CD4-positive, alpha-beta T cell treated with Interleukin-17A for 1 hour (primary cell): ENCODE results near the gene ZP2.
"Not testable (repeated sequence)": the region's sequence is repeated elsewhere in the genome, so short reads cannot be mapped to it uniquely, and the experiment has no call there.

ENCODE experiments used
- DNase-seq: peaks from one replicate; pipeline ENCODE4 v3.0.0-alpha.2; 2020

Gene ZP2

DNA sequence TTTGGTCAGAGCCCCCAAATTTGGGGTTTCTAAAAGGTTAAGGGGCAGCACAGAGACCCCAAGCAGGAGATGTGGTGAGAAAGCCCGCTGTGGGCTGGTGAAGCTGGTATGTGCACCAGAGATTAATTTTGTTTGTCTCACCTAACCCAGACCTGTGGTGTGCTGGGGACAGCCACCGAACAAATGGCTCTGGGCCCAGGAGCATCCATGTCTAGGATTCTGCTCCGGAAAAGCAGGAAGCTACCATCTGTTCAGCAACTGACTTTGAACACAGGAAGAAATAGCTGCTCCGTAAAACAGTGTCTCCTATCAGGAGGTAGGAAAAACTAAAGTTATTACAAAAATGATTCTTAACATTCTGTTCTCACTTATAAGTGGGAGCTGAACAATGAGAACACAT lies 2.7 kb upstream of the ZP2 start:
- DNase-seq, result no peak

DNA sequence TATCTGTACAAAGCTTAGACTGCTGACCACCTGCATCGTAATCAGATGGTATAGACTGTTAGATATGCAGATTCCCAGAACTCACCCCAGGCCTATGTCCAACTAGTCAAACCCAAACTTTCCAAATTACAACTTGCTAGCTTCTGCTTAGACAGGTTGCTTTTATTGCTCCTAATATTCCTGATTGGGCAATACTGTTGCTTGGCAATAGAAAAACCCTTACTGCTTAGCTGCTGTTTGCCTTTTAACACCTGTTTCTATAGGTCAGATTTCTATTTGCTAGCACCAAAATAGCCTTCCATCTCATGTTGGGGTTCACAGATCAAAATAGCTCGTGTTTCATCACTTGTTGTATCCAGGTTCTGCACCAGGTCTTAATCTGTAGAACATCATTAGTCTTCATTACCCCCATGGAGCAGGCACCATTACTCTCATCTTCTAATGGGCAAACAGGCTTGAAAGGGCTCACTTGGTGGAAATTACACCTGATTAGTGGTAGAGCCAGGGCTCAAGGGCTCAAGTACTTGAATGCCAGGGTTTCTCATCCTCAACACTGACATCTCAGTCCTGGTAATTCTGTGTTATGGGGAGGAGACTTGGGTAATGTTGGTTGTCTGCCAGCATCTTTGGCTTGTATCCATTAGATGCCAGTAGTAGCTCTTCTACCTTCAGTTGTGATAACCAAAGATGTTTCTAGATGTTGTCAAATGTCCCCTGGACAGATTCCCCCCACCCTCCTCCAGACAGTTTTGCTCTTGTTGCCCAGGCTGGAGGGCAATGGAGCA lies 2.7 kb downstream of the ZP2 start:
- DNase-seq, result no peak

DNA sequence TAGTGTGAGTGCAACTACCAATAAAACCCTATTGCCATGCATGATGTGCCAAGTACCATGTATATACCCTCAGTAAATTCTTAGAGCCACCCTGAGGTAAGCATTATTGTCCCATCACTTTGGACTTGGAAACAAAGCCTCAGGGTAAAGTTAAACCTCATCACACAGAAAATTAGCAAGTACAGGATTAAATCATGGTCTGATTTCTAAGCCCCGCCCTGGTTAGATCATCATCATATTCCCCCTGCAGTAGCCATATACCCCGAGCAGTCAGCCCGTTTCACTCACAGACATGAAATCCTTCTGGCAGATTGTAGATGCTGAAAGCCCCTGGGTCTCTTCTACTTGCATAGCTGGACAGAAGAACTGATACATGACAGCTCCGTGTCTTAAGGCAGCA lies 4.8 kb downstream of the ZP2 start:
- DNase-seq, result no peak

DNA sequence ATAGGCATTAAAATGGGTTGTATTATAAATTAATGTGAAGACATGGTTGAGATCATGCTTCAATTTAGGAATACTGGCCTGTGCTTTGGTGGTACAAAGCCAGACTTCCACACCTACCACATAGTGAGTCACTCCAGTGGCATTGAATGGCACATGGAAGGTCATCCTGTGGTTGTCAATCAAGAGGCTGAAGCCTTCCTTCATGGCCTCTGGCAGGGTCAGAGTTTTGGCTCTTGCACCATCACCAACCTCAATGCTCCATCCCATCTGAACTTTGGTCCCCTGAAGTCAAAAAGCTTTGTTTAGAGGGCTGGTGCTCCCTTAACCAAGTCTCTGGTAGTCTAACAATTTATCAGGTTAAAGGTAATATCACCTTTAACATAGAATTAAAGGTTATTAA lies 6.1 kb downstream of the ZP2 start:
- DNase-seq, result no peak

DNA sequence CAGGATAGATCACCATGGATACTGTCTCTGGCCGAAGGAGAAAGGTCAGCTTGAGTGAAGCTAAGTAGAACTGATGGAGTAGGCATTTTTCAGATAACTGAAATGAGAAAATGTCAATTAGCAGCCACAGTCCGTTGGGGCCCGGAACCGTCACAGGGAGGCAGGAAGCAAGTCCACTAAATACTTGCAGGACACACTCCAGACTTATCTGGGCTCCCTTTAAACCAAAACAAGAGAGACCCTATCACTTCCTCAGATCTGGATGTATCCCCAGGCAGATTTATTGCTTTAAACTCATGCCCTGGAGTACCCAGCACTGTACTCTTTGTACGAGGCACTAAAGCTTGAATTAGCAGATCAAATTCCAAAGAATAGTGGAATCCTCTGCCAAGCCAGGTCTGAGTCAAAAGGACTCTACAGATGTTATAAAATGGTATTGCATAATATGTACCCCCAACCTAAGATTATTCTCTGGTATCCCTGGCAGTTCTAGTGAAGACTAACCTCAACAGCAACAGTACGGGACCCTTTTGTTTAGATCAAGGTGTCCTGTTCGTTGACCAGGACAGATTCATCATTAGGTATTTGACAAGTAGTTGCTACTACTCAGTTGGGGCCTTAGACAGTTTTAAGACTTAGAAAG lies 8.1 kb downstream of the ZP2 start:
- DNase-seq, result no peak

DNA sequence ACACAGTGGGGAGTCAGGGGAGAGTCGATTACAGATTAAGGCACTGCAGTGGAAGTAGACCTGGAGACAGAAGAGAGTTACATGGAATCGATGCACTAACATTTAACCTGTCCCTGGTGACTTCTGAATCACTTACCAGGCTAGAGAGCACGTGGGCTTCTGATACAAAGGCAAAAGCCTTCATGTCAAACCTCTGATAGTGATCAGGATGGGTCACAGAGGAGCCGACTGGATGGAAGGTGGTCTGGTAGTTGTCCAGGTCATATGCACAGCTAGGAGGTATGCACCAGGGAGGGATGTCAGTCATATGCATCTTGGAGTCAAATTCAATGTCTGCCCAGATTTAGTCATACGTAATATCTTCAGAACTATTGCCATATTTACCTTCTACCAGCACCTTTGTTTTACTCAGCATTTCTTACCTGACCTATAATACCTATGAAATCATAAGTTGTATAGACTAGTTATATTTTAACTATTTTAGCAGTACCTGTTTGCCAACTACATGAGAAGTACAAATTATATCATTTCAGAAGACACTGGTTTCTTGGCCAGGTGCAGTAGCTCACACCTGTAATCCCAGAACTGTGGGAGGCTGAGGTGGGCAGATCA lies 11.7 kb downstream of the ZP2 start:
- no peak for DNase-seq

DNA sequence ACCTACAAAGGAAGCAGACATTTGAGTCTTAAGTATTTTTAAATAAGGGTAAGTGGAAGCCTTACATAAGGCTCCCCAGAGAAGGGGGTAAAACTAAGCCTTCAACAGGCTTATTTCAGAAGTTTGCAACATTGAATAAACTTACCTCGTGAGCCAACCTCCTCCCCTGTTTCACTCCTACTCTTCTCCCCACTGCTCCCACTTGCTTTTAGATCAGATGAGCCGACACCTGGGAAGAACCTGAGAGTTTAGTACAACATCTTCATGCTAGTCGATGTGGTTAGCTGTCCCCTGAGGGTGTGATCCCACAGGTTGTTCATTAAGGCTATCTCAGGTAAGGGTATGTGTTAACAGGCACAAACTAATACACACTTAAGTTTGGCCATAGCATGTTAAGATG lies 13.8 kb downstream of the ZP2 start:
- DNase-seq, result no peak

DNA sequence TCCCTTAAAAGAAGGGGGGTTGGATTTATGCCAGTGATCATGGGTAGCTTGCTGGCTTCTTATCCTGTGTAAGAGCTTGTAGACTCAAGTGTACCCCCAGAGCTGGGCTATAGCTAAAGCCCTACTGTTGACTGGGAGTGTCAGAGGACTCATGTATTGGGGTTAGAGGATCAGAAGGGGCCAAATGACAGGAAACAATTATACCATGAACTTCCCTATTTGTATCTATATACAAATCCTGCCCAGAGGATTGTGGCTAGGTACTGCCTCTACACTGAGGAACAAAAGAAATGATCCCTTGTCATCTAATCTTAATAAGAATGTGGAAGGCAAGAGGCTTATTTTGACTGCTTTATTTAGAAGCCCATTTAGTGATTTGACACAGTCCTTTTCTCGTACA lies 14.3 kb downstream of the ZP2 start:
- DNase-seq, result no peak

DNA sequence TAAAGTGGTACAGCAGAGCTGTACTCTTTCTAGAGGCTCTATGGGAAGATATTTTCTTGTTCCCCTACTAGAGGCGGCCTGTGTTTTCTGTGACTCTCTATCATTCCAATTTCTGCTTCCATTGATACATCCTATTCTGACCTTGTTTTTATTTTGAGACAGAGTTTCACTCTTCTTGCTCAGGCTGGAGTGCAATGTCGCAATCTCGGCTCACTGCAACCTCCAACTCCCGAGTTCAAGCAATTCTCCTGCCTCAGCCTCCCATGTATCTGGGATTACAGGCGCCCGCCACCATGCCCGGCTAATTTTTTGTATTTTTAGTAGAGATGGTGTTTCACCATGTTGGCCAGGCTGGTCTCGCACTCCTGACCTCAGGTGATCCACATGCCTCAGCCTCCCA lies 16.0 kb downstream of the ZP2 start:
- not testable (repeated sequence) for DNase-seq

DNA sequence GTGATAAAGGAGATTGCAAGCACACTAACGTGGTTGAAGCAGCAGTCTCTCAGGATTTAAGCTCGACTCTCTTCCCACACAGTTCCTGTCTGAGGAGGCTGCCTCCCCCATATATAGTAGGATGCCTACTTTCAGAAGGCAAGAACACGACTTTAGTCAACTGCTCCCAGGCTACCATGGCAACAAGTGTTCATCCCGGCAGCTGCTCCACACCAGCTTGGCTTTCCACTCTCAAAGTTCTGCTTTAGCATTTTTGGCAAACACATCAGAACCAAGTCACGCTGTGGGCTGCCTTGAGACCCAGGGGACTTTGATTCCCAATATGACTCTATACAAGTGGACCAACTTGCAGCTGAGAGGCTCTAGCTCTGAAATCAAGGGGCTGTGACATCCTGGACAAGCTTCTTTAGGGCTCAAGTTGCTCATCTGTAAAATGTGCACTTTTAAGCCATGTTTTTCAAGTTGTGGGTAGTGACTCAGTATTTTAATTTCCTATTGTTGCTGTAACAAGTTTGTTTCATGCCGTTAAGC lies 16.5 kb downstream of the ZP2 start:
- no peak for DNase-seq

DNA sequence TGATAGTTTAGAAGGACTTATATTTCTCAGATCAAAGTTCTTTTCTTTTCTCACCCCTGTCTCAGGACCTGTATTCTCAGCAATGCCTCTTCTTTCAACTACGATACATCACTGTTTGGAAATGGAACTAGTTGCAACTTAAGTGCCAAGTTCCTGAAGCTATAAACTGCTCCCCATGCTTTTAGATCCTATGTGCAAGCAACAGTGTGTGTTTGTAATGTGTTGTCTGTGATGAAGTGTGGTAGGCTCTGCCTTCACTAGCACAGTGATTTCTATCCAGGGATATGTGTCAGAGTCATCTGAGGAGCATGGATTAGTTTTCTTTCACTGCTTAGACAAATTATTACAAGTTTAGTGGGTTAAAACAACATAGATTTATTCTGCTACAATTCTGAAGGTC lies 18.4 kb downstream of the ZP2 start:
- DNase-seq, result no peak

DNA sequence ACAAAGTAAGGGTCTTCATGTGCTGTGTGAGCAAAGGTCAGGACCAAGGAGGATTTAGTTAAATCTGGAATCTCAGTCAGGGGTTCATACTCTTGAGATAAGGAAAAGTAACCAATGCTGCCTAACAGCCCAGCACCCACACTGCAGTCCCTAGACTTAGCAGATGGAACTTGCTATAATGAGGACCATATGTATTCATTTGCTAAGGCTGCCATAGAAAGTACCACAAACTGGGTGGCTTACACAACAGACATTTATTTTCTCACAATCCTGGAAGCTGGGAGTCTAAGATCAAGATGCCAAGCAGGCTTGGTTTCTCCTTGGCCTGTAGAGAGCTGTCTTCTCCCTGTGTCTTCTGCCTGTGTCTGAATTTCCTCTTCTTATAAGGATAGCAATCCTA lies 20.8 kb downstream of the ZP2 start:
- DNase-seq, result no peak

DNA sequence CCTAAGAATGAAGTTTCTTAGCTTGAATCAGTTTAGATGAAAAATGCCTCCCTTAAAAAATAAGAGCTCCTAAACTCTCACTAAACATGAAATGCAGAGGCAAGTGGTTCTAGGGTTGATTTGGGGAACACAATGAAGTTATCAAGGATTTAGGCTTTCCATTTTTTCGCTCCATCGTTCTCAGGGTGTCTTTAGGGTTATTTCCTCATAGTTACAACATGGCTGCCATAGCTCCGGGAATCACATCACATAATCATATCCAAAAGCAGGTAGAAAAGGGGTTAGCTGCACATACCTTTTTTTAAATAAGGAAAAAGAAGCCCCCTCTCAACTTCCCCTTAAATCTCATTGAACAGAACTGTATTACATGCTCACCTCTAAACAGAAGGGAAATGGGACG lies 21.4 kb downstream of the ZP2 start:
- no peak for DNase-seq

DNA sequence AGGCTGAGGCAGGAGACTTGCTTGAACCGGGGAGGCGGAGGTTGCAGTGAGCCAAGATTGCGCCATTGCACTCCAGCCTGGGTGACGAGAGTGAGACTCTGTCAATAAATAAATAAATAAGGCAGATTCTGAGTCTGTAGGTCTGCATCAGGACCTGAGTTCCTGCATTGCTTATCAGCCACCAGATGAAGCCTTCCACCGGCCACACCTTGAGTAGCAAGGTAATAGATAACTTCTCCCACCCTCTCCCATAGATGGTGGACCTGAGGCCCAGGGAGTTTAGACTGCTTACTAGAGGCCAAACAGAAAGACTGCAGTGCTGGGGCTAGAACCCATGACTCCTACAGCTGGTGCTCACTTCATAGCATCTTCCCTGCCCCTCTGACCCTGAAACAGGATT lies 22.1 kb downstream of the ZP2 start:
- DNase-seq, result no peak

DNA sequence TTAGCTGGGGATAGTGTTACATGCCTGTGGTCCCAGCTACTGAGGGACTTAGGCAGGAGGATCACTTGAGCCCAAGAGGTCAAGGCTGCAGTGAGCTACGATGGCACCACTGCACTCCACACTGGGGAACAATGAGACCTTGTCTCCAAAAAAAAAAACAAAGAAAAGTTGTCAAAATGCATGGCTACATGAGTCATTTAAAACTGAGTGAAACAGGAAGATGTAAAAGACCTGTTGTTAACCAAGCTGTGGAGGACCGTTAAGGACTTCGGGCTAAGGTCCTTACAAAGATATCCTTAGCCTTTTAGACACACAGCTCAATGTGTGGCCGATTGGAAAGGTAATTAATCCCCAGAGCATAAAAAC lies 25.1 kb downstream of the ZP2 start:
- no peak for DNase-seq

DNA sequence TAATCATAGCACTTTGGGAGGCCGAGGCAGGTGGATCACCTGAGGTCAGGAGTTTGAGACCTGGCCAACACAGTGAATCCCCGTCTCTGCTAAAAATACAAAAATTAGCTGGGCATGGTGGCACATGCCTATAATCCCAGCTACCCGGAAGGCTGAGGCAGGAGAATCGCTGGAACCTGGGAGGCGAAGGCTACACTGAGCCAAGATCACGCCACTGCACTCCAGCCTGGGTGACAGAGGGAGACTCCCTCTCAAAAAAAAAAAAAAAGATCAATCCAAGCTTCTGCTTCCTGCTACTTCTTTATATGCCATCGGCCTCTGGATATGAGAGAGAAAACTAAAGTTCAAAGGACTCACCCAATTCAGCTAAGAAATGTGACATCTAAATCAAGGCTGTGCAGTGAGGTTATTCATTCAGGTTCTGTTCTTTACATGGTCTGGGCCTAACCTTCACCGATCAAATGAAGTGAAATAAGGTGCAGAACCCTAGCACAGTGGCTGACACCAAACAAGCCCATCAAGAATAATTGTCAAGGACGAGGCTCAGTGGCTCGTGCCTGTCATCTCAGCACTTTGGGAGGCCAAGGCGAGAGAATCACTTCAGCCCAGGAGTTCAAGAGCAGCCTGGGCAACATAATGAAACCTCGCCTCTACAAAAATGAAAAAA lies 25.6 kb downstream of the ZP2 start:
- no peak for DNase-seq

DNA sequence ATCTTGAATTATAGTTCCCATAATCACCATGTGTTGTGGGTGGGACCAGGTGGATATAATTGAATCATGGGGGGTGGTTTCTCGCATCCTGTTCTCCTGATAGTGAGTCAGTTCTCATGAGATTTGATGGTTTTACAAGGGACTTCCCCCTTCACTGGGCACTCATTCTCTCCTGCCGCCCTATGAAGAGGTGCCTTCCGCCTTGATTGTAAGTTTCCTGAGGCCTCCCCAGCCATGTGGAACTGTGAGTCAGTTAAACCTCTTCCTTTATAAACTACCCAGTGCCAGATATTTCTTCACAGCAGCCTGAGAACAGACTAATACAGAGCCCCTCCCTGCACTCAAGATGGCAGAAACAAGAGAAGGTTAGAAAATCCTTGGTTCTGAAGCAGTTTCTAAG lies 26.5 kb downstream of the ZP2 start:
- no peak for DNase-seq

DNA sequence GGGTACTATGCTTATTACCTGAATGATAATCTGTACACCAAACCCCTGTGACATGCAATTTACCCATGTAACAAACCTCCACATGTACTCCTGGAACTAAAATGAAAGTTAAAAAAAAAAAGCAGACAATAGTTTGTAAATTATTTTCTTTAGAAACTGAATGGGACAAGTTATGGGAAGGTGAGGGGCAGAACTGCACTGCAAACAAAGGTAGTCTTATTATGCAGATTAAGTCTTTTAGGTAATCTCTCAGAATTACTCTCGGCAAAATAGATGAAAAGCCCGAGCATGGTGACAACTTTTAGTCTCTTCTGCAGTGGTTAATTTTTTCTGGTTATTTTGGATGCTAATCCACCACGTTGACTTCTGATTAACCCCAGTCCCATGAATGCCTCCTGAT lies 27.4 kb downstream of the ZP2 start:
- DNase-seq, result no peak

DNA sequence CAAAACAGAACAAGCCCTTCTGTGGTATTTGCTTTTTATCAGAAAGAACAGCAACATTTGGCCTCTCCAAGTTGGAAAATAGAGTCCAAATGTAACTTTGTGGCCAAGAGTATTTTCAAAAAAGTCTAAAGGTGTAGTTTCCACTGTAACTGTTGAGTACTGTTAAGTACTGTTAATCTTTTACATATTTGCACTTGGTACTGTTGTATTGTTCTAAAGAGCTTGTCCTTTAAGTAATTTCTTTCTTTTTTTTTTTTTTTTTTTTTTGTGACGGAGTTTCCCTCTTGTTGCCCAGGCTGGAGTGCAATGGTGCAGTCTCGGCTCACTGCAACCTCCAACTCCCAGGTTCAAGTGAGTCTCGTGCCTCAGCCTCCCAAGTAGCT lies 31.4 kb downstream of the ZP2 start:
- no peak for DNase-seq

DNA sequence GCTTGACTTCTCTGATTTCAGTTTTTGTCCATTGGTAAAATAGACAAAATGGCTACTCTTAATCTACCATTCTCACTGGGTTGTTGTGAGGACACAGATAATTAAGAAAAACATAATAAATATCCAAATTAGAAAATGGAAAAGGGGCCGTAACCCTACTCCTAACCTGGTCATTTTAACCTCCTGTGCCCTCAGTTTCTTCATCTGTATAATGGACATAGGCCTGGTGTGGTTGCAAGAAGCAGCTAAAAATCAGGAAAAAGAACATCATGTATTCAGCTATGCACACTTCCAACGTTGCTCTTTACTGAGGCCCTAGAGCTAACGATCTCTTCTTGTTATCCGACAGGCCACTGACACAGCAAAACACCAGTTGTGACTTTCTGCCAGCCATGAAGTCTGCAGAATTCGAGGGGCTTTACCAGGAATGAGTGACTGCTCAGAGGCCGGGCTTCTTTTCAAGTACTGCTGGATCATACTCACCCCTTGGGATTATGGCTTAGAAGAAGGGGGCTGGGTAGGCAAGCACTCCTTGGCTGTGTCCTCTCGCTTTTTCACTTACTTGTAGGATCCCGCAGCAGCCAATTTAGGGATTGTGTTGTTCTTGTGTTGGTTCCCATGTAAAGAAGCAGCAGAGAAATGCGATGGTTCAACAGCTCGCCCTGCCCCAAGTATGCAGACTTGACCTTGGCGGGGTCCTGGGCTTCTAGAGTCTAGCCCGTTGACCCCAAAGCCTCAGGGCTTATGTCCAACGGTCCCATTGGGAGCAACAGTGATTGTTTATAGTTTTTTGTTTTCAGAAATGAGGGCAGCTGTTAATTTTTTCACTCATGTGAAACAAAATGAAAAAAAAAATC lies 32.0 kb downstream of the ZP2 start:
- DNase-seq, result no peak

DNA sequence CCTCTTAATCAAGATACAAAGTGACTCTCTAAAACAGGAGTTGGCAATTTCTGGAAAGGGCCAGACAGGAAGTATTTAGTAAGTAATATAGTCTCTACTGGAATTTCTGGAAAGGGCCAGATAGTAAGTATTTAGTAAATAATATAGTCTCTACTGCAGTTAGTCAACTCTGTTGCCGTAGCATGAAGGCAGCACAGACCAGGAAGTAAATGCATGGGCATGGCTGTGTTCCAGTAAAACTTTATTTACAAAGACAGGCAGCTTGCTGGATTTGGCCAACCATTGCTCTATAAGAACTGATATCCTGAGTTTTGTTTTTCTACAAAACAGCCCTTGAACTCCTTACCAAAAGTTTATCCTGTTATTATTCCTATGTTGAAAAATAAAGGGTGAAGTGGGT lies 36.0 kb downstream of the ZP2 start:
- no peak for DNase-seq

DNA sequence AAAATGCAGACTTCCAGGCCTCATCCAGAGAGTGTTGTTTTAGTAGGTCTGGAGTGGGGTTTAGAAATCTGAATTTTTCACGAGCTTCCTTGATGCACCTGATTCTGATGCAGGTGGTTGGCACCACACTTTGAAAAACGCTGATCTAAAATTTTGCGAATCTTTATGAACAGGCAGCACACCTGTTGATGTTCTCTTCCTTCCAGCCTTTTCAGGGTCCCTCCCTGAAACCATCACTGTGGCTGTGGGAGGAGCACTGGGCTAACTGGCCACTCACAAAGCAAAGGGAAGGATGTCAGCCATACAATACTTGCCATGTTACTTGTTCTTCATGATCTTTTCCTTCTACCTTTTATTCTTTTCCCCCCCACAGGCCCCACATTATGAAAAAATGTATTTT lies 38.7 kb downstream of the ZP2 start:
- DNase-seq, result no peak

DNA sequence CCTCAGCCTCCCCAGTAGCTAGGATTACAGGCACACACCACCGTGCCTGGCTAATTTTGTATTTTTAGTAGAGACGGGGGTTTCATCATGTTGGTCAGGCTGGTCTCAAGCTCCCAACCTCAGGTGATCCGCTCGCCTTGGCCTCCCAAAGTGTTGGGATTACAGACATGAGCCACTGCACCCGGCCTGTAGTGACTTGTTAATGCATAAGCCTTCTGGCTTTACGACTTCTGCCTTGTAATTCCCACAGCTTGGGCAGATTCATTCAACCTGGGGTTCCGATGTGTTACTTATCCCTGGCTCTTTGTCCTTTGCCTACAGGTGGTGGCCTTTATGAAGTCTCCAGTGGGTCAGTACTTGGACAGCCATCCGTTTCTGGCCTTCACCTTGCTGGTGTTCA lies 41.3 kb downstream of the ZP2 start:
- not testable (repeated sequence) for DNase-seq
